OCI-LY7 (cell line): ENCODE measurements around the gene DPYD. TPM values are rescaled to one million over a fixed set of nuclear protein-coding genes. Genes with fewer than 3 reads are reported as not detected.

Source experiments
- BruUV-seq: library from RNA; stranded (reverse); fragments of 400-500 nt; replicated peaks from 2 replicates; lab custom pipeline; 2021; lab: Mats Ljungman, UMichigan
- CTCF ChIA-PET: fragments of 300-600 bp; sonication (Branson Sonifier 250); formaldehyde crosslinking; loops from one replicate; lab custom pipeline; 2022; ENCODE audit warnings: antibody characterized with exemption; ENCODE audit not compliant: unreplicated experiment; lab: Charles Lee
- POLR2A ChIA-PET: fragments of 300-600 bp; sonication (Branson Sonifier 250); formaldehyde crosslinking; loops from one replicate; lab custom pipeline; 2022; ENCODE audit warnings: antibody characterized with exemption; lab: Charles Lee
- DNase-seq: peaks from one replicate; pipeline ENCODE4 v3.0.0-alpha.2; 2015; ENCODE audit warnings: low spot score
- H2AFZ ChIP-seq: fragments of 200-600 bp; sonication (generic), shearing (Covaris generic); 2 replicates; pipeline ENCODE4 v1.6.1; 2014; ENCODE audit warnings: mild to moderate bottlenecking, antibody characterized with exemption, low read length, moderate library complexity
- H3K27ac ChIP-seq: fragments of 200-600 bp; sonication (generic); 2 replicates; pipeline ENCODE4 v1.5.1; 2014; ENCODE audit warnings: mixed run types, low read depth, mild to moderate bottlenecking, moderate library complexity, low read length, inconsistent platforms; ENCODE audit not compliant: poor library complexity, severe bottlenecking
- H3K36me3 ChIP-seq: fragments of 200-600 bp; sonication (generic); 2 replicates; pipeline ENCODE4 v1.6.1; 2014; ENCODE audit warnings: mild to moderate bottlenecking, antibody characterized with exemption, low read length, moderate library complexity, mixed read lengths; ENCODE audit not compliant: insufficient read depth
- H3K4me1 ChIP-seq: fragments of 200-600 bp; sonication (generic); 2 replicates; pipeline ENCODE4 v1.5.1; 2014; ENCODE audit warnings: mild to moderate bottlenecking, low read length; ENCODE audit not compliant: insufficient read depth, poor library complexity, severe bottlenecking
- H3K4me2 ChIP-seq: fragments of 200-600 bp; sonication (generic); 2 replicates; pipeline ENCODE4 v1.6.1; 2014; ENCODE audit warnings: mild to moderate bottlenecking, low read length
- H3K4me3 ChIP-seq: fragments of 200-600 bp; sonication (generic); 2 replicates; pipeline ENCODE4 v1.5.1; 2014; ENCODE audit warnings: mild to moderate bottlenecking, low read depth, low read length; ENCODE audit not compliant: poor library complexity, severe bottlenecking
- H3K79me2 ChIP-seq: fragments of 200-600 bp; sonication (generic); 2 replicates; pipeline ENCODE4 v1.6.1; 2016; ENCODE audit warnings: low read depth, mild to moderate bottlenecking, low read length, moderate library complexity, mixed read lengths; ENCODE audit not compliant: insufficient read depth
- H3K9me2 ChIP-seq: fragments of 200-600 bp; sonication (generic); 2 replicates; pipeline ENCODE4 v1.6.1; 2016; ENCODE audit warnings: mild to moderate bottlenecking, low read length, mixed read lengths; ENCODE audit not compliant: insufficient read depth
- H3K9me3 ChIP-seq: fragments of 200-600 bp; sonication (generic); 2 replicates; pipeline ENCODE4 v1.6.1; 2014; ENCODE audit warnings: mild to moderate bottlenecking, mixed run types, low read length, mixed read lengths
- H4K20me1 ChIP-seq: fragments of 200-600 bp; sonication (generic); 2 replicates; pipeline ENCODE4 v1.6.1; 2014; ENCODE audit warnings: mild to moderate bottlenecking, antibody characterized with exemption, low read length, moderate library complexity, mixed read lengths; ENCODE audit not compliant: insufficient read depth
- CTCF ChIP-seq: fragments of 200-600 bp; sonication (generic); conservative IDR thresholded peaks from 2 replicates; pipeline ENCODE4 v1.5.1; 2014; ENCODE audit warnings: mild to moderate bottlenecking, antibody characterized with exemption, low read length, moderate library complexity, mixed read lengths
- EZH2phosphoT487 ChIP-seq: fragments of 200-600 bp; sonication (generic); IDR thresholded peaks from 2 replicates; pipeline ENCODE4 v1.6.1; 2018; ENCODE audit warnings: low read depth, borderline replicate concordance, mild to moderate bottlenecking, mixed run types, antibody characterized with exemption, low read length, moderate library complexity, mixed read lengths
- intact Hi-C: fragments of 100-400 bp; cut with micrococcal nuclease; formaldehyde crosslinking; loops from one replicate; pipeline ENCODE4 v1.10.0; 2022; ENCODE audit not compliant: unreplicated experiment
- total RNA-seq, 2 experiments: library from RNA; depleted of rRNA in 1 of 2; stranded (reverse); fragments of >200 nt in 1 of 2; shearing (Covaris generic) in 1 of 2; gene quantifications; 2 replicates each; pipeline ENCODE4 v1.2.3, GENCODE V29; 2014 to 2022

Gene DPYD
- total RNA-seq, 2 experiments from 2014 or later: 5.5 to 13.4 TPM

GRCh38 chr1:97314685-97315084 is 606.1 kb downstream of the DPYD start:
- ChIA-PET CTCF (no interaction called here), POLR2A (no interaction called here)
- H3K79me2 ChIP-seq: no peaks in the 10 kb centered on the region
- H3K9me3 ChIP-seq: no peaks in the 10 kb centered on the region
- no peaks in the 10 kb centered on the region for H3K36me3 ChIP-seq
- DNase-seq: no peak
- no peak overlapping the region for H3K4me2 ChIP-seq
- H4K20me1 ChIP-seq: no peaks in the 10 kb centered on the region
- H2AFZ ChIP-seq: no peak overlapping the region
- H3K4me1 ChIP-seq: no peaks in the 10 kb centered on the region
- no peaks in the 10 kb centered on the region for H3K9me2 ChIP-seq
- TF ChIP-seq CTCF: no peak
- no peak for TF ChIP-seq EZH2phosphoT487
- intact Hi-C loops: no loop called here
- H3K27ac ChIP-seq: no peak overlapping the region
- H3K4me3 ChIP-seq: no peak overlapping the region
- BruUV-seq: no TSS peak

GRCh38 chr1:97308131-97308530 is 612.7 kb downstream of the DPYD start:
- intact Hi-C loops: no loop called here
- H3K9me2 ChIP-seq: no peaks in the 10 kb centered on the region
- no peak for TF ChIP-seq CTCF
- TF ChIP-seq EZH2phosphoT487: no peak
- POLR2A ChIA-PET: no interaction called here
- CTCF ChIA-PET: no interaction called here
- no peak overlapping the region for H3K4me3 ChIP-seq
- DNase-seq: no peak
- H4K20me1 ChIP-seq: no peaks in the 10 kb centered on the region
- no TSS peak for BruUV-seq
- no peaks in the 10 kb centered on the region for H3K36me3 ChIP-seq
- H3K9me3 ChIP-seq: no peaks in the 10 kb centered on the region
- no peak overlapping the region for H2AFZ ChIP-seq
- H3K79me2 ChIP-seq: no peaks in the 10 kb centered on the region
- H3K4me1 ChIP-seq: no peaks in the 10 kb centered on the region
- no peak overlapping the region for H3K4me2 ChIP-seq
- H3K27ac ChIP-seq: no peak overlapping the region

GRCh38 chr1:97307568-97307967 is 613.3 kb downstream of the DPYD start:
- TF ChIP-seq CTCF: no peak
- TF ChIP-seq EZH2phosphoT487: no peak

More at GRCh38 chr1:97307568-97307967, 613.3 kb downstream of the DPYD start:
- Histone ChIP-seq H2AFZ (no peak overlapping the region), H4K20me1 (no peaks in the 10 kb centered on the region), H3K36me3 (no peaks in the 10 kb centered on the region), H3K4me1 (no peaks in the 10 kb centered on the region), H3K27ac (no peak overlapping the region), H3K4me2 (no peak overlapping the region), H3K79me2 (no peaks in the 10 kb centered on the region), H3K9me2 (no peaks in the 10 kb centered on the region), H3K9me3 (no peaks in the 10 kb centered on the region), H3K4me3 (no peak overlapping the region)
- intact Hi-C loops: no loop called here
- no TSS peak for BruUV-seq
- CTCF ChIA-PET: no interaction called here
- POLR2A ChIA-PET: no interaction called here
- DNase-seq: no peak
